PFSK-1 (cell line): ENCODE data around the gene ZNF417.

ENCODE experiments used
- FOXP2 ChIP-seq: optimal IDR thresholded peaks from 2 replicates; pipeline ENCODE3; 2011; ENCODE audit warnings: borderline replicate concordance, control low read depth, inconsistent platforms; ENCODE audit not compliant: insufficient read depth; ENCODE audit errors: extremely low read length, extremely low read depth
- POLR2AphosphoS5 ChIP-seq: IDR thresholded peaks from 2 replicates; pipeline ENCODE4 v1.6.1; 2012; ENCODE audit warnings: low read depth, mild to moderate bottlenecking, control low read depth, low read length, moderate library complexity
- REST ChIP-seq, 2 experiments: IDR thresholded peaks; 2 replicates each; pipeline versions ENCODE4 v1.6.1 to v1.8.0; 2011 to 2012; ENCODE audit warnings: low read depth in 2 of 2, low read length in 2 of 2, control low read depth in 1 of 2, inconsistent platforms in 1 of 2, mild to moderate bottlenecking in 1 of 2, moderate library complexity in 1 of 2; ENCODE audit not compliant: insufficient read depth in 1 of 2
- SIN3A ChIP-seq: IDR thresholded peaks from 2 replicates; pipeline ENCODE4 v1.6.1; 2012; ENCODE audit warnings: mild to moderate bottlenecking, low read length, moderate library complexity, borderline replicate concordance; ENCODE audit not compliant: insufficient read depth
- TAF1 ChIP-seq: IDR thresholded peaks from 2 replicates; pipeline ENCODE4 v1.6.1; 2012; ENCODE audit warnings: low read length, control low read depth, borderline replicate concordance; ENCODE audit not compliant: insufficient read depth

The ZNF417 gene

GRCh38 chr19:57888560-57889231 is 27.7 kb downstream of the ZNF417 start, which contains the start of gene ZNF814:
TSS of gene ZNF814 (minus strand) at chr19:57889037. CDS start at chr19:57888802, 235 bp downstream.
- TF ChIP-seq SIN3A (peak; percentile 72; the same call in 1 of the 2 replicates), POLR2AphosphoS5 (peak; percentile 87), FOXP2 (no peak), TAF1 (peak; percentile 80; the same call in 1 of the 2 replicates), REST (IDR thresholded peaks at IDR 0.05; ENCODE audit: insufficient read depth in 1 of 2, low read depth in 2 of 2, low read length in 2 of 2) (peak in 1 of 2 experiments; percentile 52; a peak in 1 of 4 replicates)

- no peak for TF ChIP-seq FOXP2
- no peak for TF ChIP-seq POLR2AphosphoS5
Measured at GRCh38 chr19:57888107-57888559, 28.3 kb downstream of the ZNF417 start.

GRCh38 chr19:57887195-57887941 is 29.0 kb downstream of the ZNF417 start:
- TF ChIP-seq TAF1 (no peak), FOXP2 (no peak), SIN3A (no peak), REST (IDR thresholded peaks at IDR 0.05; ENCODE audit: insufficient read depth in 1 of 2, low read depth in 2 of 2, low read length in 2 of 2) (no peak), POLR2AphosphoS5 (no peak)

- no peak for TF ChIP-seq POLR2AphosphoS5
- no peak for TF ChIP-seq REST (IDR thresholded peaks at IDR 0.05; ENCODE audit: insufficient read depth in 1 of 2, low read depth in 2 of 2, low read length in 2 of 2)
- no peak for TF ChIP-seq TAF1
- no peak for TF ChIP-seq FOXP2
- TF ChIP-seq SIN3A = no peak
Measured at GRCh38 chr19:57886046-57886445, 30.3 kb downstream of the ZNF417 start.

GRCh38 chr19:57872450-57872849 is 43.9 kb downstream of the ZNF417 start:
- TF ChIP-seq POLR2AphosphoS5 (no peak), TAF1 (no peak), SIN3A (no peak), FOXP2 (no peak), REST (IDR thresholded peaks at IDR 0.05; ENCODE audit: insufficient read depth in 1 of 2, low read depth in 2 of 2, low read length in 2 of 2) (no peak)
